ENCODE data around the gene EFCC1. TPM values are rescaled to one million over a fixed set of nuclear protein-coding genes. Genes with fewer than 3 reads are reported as not detected.
A peak's percentile ranks its signal among the peaks of the same experiment; 100 is the strongest.

Gene EFCC1
- total RNA-seq, 2 donors from 2014 or later = 1.3 to 1.7 TPM

- H3K36me3 ChIP-seq = no peaks in the 10 kb centered on the region
- intact Hi-C loops (cut with DNase I) = no loop called here
- peaks cover 9% of the 10 kb centered on the region for H3K4me1 ChIP-seq
- H3K4me3 ChIP-seq = no peak overlapping the region
- H3K27ac ChIP-seq = peak overlapping the region; percentile 53
- H3K9me3 ChIP-seq = no peaks in the 10 kb centered on the region
- no peaks in the 10 kb centered on the region for H3K27me3 ChIP-seq
- peak; percentile 57 for DNase-seq
- TF ChIP-seq CTCF (IDR thresholded peaks at IDR 0.05) = no peak
- no peak overlapping the region for H3K9ac ChIP-seq (ENCODE audit: low read depth in 2 of 2, low read length in 2 of 2)
Measured at GRCh38 chr3:129054605-129055104, 53.6 kb downstream of the EFCC1 start.

GRCh38 chr3:129056451-129057173 lies 55.5 kb downstream of the EFCC1 start:
- Histone ChIP-seq H3K27ac (peak overlapping the region; percentile 66), H3K36me3 (no peaks in the 10 kb centered on the region), H3K4me1 (peaks cover 9% of the 10 kb centered on the region), H3K4me3 (no peak overlapping the region), H3K9ac (ENCODE audit: low read depth in 2 of 2, low read length in 2 of 2) (peak overlapping the region; percentile 37 to 70), H3K9me3 (no peaks in the 10 kb centered on the region), H3K27me3 (no peaks in the 10 kb centered on the region)
- DNase-seq = no peak
- intact Hi-C loops (cut with DNase I) = no loop called here
- TF ChIP-seq CTCF (IDR thresholded peaks at IDR 0.05) = no peak

GRCh38 chr3:129057249-129057648 lies 56.1 kb downstream of the EFCC1 start:
- intact Hi-C loops (cut with DNase I) = no loop called here
- no peak overlapping the region for H3K4me3 ChIP-seq
- peaks cover 9% of the 10 kb centered on the region for H3K4me1 ChIP-seq
- H3K36me3 ChIP-seq = no peaks in the 10 kb centered on the region
- H3K9me3 ChIP-seq = no peaks in the 10 kb centered on the region
- no peak for DNase-seq
- no peak for TF ChIP-seq CTCF (IDR thresholded peaks at IDR 0.05)
- no peak overlapping the region for H3K9ac ChIP-seq (ENCODE audit: low read depth in 2 of 2, low read length in 2 of 2)
- H3K27ac ChIP-seq = peak overlapping the region; percentile 66
- no peaks in the 10 kb centered on the region for H3K27me3 ChIP-seq

- Histone ChIP-seq H3K36me3 (no peaks in the 10 kb centered on the region), H3K27me3 (no peaks in the 10 kb centered on the region), H3K4me3 (no peak overlapping the region), H3K9ac (ENCODE audit: low read depth in 2 of 2, low read length in 2 of 2) (peak overlapping the region in 1 of 2 donors; percentile 47), H3K9me3 (no peaks in the 10 kb centered on the region), H3K4me1 (peaks cover 3% of the 10 kb centered on the region), H3K27ac (peak overlapping the region; percentile 8)
- intact Hi-C loops (cut with DNase I) = no loop called here
- DNase-seq = peak; percentile 69
- TF ChIP-seq CTCF (IDR thresholded peaks at IDR 0.05) = no peak
Measured at GRCh38 chr3:129058441-129059200, 57.5 kb downstream of the EFCC1 start.

GRCh38 chr3:129059311-129059958 lies 58.3 kb downstream of the EFCC1 start:
- peaks cover 3% of the 10 kb centered on the region for H3K4me1 ChIP-seq
- H3K9me3 ChIP-seq = no peaks in the 10 kb centered on the region
- H3K9ac ChIP-seq (ENCODE audit: low read depth in 2 of 2, low read length in 2 of 2) = peak overlapping the region in 1 of 2 donors; percentile 5
- no peaks in the 10 kb centered on the region for H3K36me3 ChIP-seq
- intact Hi-C loops (cut with DNase I) = no loop called here
- peak overlapping the region; percentile 8 for H3K27ac ChIP-seq
- no peak for DNase-seq
- no peaks in the 10 kb centered on the region for H3K27me3 ChIP-seq
- TF ChIP-seq CTCF (IDR thresholded peaks at IDR 0.05) = no peak
- no peak overlapping the region for H3K4me3 ChIP-seq
